Activated naive CD4-positive, alpha-beta T cell treated with anti-CD3 and anti-CD28 coated beads for 36 hours (primary cell): Measurements from ENCODE around the gene ACTG2. TPM values are rescaled to one million over a fixed set of nuclear protein-coding genes. Genes with fewer than 3 reads are reported as not detected.

Experiments used
- CTCF ChIA-PET: fragments of 350-600 bp; sonication (Branson Sonifier 250); formaldehyde crosslinking; loops from one replicate; lab custom pipeline; 2021; ENCODE audit warnings: antibody characterized with exemption; lab: Charles Lee
- DNase-seq: peaks from one replicate; pipeline ENCODE4 v3.0.0-alpha.2; 2020
- H3K27ac Mint-ChIP-seq: one replicate; pipeline ENCODE4 v1.8.0; 2021; ENCODE audit warnings: mild to moderate bottlenecking, mixed read lengths
- H3K27me3 Mint-ChIP-seq: one replicate; pipeline ENCODE4 v1.8.0; 2021; ENCODE audit warnings: low read depth, mixed read lengths
- H3K36me3 Mint-ChIP-seq: one replicate; pipeline ENCODE4 v1.8.0; 2021; ENCODE audit warnings: low read depth, mixed read lengths
- H3K4me1 Mint-ChIP-seq: one replicate; pipeline ENCODE4 v1.8.0; 2021; ENCODE audit warnings: low read depth, mixed read lengths
- H3K4me3 Mint-ChIP-seq: one replicate; pipeline ENCODE4 v1.8.0; 2021; ENCODE audit warnings: mild to moderate bottlenecking, moderate library complexity, mixed read lengths
- H3K9me3 Mint-ChIP-seq: one replicate; pipeline ENCODE4 v1.8.0; 2021; ENCODE audit warnings: mixed read lengths
- intact Hi-C: fragments of 100-400 bp; cut with micrococcal nuclease; formaldehyde crosslinking; loops from one replicate; pipeline ENCODE4 v1.15.1; 2023
- total RNA-seq, 2 experiments: library from RNA; stranded (reverse); gene quantifications; one replicate each; pipeline ENCODE4 v1.2.3, GENCODE V29; 2021

ACTG2 gene
- total RNA-seq, 2 experiments from 2014 or later = not detected

DNA sequence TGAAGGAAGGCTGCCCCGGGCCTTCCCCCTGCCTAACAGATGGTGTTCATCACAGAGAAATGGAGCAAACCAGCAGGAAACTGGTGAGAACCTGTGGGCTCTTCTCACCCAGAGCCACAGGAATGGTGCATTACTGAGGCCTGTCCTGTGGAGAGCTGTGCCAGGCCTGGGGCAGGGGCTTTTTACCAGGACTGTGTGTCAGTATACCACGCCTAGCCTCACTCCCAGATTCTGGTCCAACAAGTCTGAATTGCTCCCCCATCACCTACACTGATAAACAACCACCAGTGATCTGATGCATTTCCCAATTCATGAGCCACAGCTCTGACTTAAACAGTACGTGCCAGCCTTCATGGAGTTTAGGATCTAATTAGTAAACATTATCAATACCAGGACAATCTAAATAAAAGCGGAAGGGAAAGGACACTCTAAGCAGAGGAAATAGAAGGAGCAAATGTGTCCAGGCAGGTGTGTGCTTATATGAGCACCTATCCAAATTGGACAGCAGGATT, 24.9 kb downstream of the ACTG2 start:
- H3K27me3 Mint-ChIP-seq = no peaks in the 10 kb centered on the region
- no peak overlapping the region for H3K27ac Mint-ChIP-seq
- no peaks in the 10 kb centered on the region for H3K4me1 Mint-ChIP-seq
- no peak for DNase-seq
- no peaks in the 10 kb centered on the region for H3K9me3 Mint-ChIP-seq
- CTCF ChIA-PET = interaction anchor here (1.6 to 2.8 kb wide), 2 partner anchors 10 to 70 kb away, joined by 3 to 8 read pairs; no protein-coding TSS in a partner anchor
- no peaks in the 10 kb centered on the region for H3K36me3 Mint-ChIP-seq
- intact Hi-C loops = no loop called here
- no peak overlapping the region for H3K4me3 Mint-ChIP-seq

DNA sequence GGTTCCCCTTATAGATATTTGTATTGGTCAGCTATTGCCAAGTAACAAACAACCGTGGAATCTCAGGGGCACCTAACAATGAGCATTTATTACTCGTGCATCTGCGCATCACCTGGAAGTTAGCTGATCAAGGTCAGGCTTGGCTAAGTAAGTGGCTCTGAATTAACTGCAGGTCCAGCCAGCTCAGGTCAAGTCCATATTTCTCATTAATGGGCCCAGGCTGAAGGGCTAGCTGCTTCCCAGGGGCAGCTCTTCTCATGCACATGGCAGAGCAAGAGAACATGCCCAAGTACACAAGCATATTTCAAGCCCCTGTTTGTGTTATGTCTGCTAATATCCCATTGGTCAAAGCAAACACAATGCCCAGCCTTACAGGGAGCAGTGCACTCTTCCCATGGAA, 26.0 kb downstream of the ACTG2 start:
- Mint-ChIP-seq H3K9me3 (no peaks in the 10 kb centered on the region), H3K36me3 (no peaks in the 10 kb centered on the region), H3K27ac (no peak overlapping the region), H3K4me3 (no peak overlapping the region), H3K4me1 (no peaks in the 10 kb centered on the region), H3K27me3 (no peaks in the 10 kb centered on the region)
- CTCF ChIA-PET = interaction anchor here (1.2 kb wide), 1 partner anchor 95 kb away, joined by 4 read pairs; no protein-coding TSS in a partner anchor
- intact Hi-C loops = no loop called here
- DNase-seq = no peak

DNA sequence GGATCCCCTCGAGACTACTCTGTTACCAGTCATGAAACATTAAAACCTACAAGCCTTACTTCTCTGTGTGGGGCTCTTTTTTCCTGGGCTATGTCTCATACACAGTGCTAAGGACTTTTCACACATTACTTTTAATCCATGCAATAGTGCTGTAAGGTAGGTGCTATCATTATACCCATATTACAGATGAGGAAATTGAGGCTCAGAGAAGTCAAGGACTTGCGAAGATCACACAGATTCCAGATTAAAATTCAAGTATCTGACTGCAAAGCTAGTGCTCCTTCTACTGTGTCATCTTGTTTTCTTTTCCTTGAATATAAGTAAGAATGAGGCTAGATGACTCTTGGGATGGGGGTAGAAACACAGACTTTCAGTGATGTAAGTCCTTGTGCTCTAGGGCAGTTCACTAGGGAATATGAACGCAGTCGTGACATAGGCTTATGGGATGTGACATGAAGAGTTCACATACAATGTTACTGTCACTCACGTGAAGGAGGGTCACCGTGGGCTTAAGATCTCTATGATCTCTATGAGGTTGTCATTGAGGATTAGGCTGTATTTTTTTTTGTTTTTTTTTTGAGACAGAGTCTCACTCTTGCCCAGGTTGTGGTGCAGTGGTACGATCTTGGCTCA, 26.9 kb downstream of the ACTG2 start:
- Mint-ChIP-seq H3K27ac (no peak overlapping the region), H3K27me3 (no peaks in the 10 kb centered on the region), H3K4me1 (no peaks in the 10 kb centered on the region), H3K36me3 (no peaks in the 10 kb centered on the region), H3K4me3 (no peak overlapping the region), H3K9me3 (no peaks in the 10 kb centered on the region)
- intact Hi-C loops = no loop called here
- DNase-seq = no peak
- CTCF ChIA-PET = no interaction called here

DNA sequence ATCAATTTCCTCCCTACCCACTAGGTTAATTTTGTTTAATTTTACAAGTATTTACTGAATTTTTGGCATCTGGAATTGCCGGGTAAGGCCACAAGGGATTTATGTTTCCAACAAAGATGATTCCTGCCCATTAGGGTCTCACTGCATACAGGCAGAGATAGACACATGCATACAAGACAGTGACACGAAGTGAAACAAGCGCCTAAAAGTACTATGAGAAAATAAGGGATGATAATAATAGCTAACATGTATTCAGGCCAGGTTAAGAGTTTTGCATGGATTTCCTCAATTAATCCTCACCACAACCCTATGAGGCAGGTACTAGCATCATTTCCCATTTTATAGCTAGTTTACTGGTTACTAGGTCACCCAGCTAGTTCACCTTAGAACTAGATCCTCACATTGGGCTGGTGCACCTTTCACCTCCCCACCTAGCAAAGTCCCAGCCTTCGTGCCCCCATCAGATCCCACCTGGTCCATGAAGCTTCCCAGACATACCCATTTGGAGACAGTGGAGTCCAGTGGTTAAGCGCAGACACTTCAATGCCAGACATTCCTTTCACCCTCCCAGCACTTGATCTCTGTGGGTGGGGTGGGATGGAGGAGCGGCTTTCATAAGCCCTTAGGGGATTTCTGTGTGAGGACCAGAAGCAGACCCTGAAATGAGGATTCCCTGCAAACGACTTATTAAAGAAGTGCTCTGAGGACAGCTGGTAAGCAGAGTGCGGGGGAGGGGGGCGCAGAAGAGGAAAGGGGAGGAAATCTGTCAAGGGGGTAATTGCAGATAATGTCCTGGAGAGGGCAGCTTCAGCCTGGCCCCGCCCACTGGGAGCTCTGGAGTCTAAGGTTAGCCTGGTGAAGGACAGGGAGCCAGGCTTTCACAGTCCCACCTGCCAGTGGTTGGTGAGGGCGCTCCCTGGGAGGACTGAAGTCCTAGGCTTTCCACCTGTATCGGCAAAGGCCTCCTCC, 28.1 kb downstream of the ACTG2 start:
- intact Hi-C loops = loop anchor here (1.0 kb wide), 1 partner anchor 66 kb away; no protein-coding TSS in a partner anchor
- H3K4me3 Mint-ChIP-seq = no peak overlapping the region
- peaks cover 5% of the 10 kb centered on the region for H3K4me1 Mint-ChIP-seq
- H3K27ac Mint-ChIP-seq = no peak overlapping the region
- DNase-seq = peak; percentile 71
- no peaks in the 10 kb centered on the region for H3K9me3 Mint-ChIP-seq
- H3K27me3 Mint-ChIP-seq = no peaks in the 10 kb centered on the region
- H3K36me3 Mint-ChIP-seq = no peaks in the 10 kb centered on the region
- CTCF ChIA-PET = interaction anchor here (0.6 to 2.7 kb wide), 8 partner anchors 9 to 334 kb away, joined by 3 to 8 read pairs (median 4); no protein-coding TSS in a partner anchor

DNA sequence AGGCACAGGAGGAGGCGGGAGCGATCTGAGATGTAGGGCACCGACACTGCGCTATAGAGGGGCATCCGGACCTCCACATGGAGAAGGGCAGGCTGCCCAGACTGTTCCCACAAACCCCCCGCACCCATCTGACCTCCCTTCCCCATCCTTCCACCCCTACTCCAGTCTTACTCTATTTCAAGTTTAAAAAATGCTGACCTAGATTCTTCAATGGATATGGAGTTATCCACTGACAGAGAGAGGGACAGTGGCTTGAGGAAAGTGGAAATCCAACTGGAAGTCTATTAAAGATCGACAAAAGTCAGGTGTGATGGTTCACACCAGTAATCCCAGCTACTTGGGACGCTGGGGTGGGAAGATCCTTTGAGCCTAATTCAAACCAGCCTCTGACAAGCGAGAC, 28.8 kb downstream of the ACTG2 start:
- H3K4me3 Mint-ChIP-seq = no peak overlapping the region
- no peak overlapping the region for H3K27ac Mint-ChIP-seq
- intact Hi-C loops = loop anchor here (1.0 kb wide), 1 partner anchor 66 kb away; no protein-coding TSS in a partner anchor
- peaks cover 10% of the 10 kb centered on the region for H3K4me1 Mint-ChIP-seq
- CTCF ChIA-PET = interaction anchor here (0.7 to 2.7 kb wide), 5 partner anchors 8 to 333 kb away, joined by 3 to 8 read pairs (median 3); no protein-coding TSS in a partner anchor
- H3K36me3 Mint-ChIP-seq = no peaks in the 10 kb centered on the region
- no peak for DNase-seq
- no peaks in the 10 kb centered on the region for H3K9me3 Mint-ChIP-seq
- no peaks in the 10 kb centered on the region for H3K27me3 Mint-ChIP-seq

DNA sequence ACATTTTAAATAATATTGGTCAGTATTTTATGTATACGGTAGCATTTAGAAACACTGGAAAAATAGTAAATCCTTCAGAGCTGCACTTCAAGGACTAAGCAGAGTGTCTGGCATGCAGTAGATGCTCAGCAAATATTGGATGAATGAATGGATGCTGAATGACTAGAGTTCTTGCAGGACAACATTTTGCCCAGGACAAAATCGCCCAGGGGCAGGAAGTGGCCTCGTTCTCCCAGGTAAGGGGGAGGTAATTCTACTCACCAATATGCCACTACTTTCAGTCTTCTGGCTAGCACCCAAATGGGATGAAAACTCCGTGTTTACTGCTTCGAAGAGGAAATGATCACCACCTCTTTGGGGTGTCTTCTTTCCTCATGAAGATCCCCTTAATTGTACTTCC, 29.9 kb downstream of the ACTG2 start:
- intact Hi-C loops = no loop called here
- Mint-ChIP-seq H3K9me3 (no peaks in the 10 kb centered on the region), H3K36me3 (no peaks in the 10 kb centered on the region), H3K4me3 (no peak overlapping the region), H3K27me3 (no peaks in the 10 kb centered on the region), H3K27ac (no peak overlapping the region), H3K4me1 (peaks cover 10% of the 10 kb centered on the region)
- CTCF ChIA-PET = interaction anchor here (1.0 to 2.7 kb wide), 3 partner anchors 65 to 118 kb away, joined by 3 to 8 read pairs (median 4); no protein-coding TSS in a partner anchor
- DNase-seq = no peak

DNA sequence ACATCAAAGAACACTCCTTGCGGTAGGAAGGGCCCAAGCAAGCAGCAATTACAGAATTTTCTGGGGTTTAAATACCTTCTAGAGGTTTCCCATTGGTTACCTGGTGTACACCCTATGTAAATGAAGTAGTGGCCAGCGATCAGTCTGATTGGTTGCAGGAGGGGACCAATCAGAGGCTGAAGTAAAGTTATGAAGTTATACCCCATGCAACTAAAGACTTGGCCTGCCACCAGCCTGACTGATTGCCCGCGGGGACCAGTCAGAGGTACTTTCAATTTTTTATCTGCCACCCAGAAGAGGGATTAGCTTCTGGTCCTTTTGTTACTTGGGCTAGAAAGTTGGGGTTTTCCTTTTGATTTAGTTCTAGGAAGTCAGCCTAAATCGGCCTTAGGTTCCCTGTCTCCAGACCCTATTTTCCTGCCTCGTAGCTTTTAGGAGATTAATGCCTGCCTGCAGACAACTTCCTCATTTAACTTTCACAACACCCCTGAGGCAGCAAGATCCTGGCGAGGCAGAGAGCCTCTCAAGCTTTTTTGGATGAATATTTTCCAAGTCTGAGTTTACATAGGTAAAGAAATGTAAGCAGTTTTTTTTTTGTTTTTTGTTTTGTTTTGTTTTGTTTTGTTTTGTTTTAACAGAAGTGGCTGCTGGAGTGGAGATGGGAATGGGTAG, 32.4 kb downstream of the ACTG2 start:
- no peak overlapping the region for H3K4me3 Mint-ChIP-seq
- peaks cover 6% of the 10 kb centered on the region for H3K36me3 Mint-ChIP-seq
- peak overlapping the region; percentile 22 for H3K27ac Mint-ChIP-seq
- CTCF ChIA-PET = interaction anchor here (0.8 kb wide), 2 partner anchors 97 to 196 kb away, joined by 3 read pairs; partner anchors contain the start of gene STAMBP
- intact Hi-C loops = loop anchor here (5.0 kb wide), 3 partner anchors 532 to 1037 kb away; partner anchors contain the start of genes ALMS1, INO80B and WBP1
- no peaks in the 10 kb centered on the region for H3K9me3 Mint-ChIP-seq
- no peak for DNase-seq
- H3K4me1 Mint-ChIP-seq = peaks cover 34% of the 10 kb centered on the region
- no peaks in the 10 kb centered on the region for H3K27me3 Mint-ChIP-seq

DNA sequence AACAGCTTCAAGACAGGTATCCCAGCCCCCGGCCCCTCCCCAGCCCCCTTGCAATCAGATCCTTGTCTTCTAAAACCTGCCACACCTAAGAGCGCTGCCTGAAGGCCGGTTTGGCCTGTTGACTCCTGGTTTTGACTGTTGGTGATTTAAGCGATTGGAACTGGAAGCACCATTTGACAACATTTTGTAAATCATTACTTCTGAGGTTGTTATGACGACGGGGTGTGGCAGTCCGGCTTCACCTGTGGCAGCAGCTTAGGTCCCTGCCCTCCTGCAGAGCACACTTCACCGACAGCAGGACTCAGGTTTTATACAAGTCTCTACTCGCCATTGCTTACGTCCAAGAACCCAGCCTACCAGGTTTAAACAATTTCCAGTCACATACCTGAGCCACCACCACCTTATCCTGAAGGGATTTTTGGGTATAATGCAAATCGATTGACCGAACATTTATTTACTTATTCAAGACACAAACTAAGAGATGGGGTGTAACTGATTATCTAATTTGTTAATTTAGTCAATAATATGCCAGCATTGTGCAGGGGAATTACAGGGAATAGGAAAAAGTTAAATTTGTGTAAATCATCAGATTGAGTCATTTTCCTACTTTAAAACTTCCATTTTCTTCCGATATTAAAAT, 33.2 kb downstream of the ACTG2 start:
- intact Hi-C loops = loop anchor here (1.0 to 5.0 kb wide), 11 partner anchors 30 to 1036 kb away; partner anchors contain the start of genes ALMS1, BOLA3, INO80B and TPRKB
- peak overlapping the region; percentile 69 for H3K4me3 Mint-ChIP-seq
- peak overlapping the region; percentile 91 for H3K27ac Mint-ChIP-seq
- H3K36me3 Mint-ChIP-seq = peaks cover 7% of the 10 kb centered on the region
- CTCF ChIA-PET = no interaction called here
- H3K4me1 Mint-ChIP-seq = peaks cover 37% of the 10 kb centered on the region
- no peaks in the 10 kb centered on the region for H3K9me3 Mint-ChIP-seq
- H3K27me3 Mint-ChIP-seq = no peaks in the 10 kb centered on the region
- DNase-seq = no peak

DNA sequence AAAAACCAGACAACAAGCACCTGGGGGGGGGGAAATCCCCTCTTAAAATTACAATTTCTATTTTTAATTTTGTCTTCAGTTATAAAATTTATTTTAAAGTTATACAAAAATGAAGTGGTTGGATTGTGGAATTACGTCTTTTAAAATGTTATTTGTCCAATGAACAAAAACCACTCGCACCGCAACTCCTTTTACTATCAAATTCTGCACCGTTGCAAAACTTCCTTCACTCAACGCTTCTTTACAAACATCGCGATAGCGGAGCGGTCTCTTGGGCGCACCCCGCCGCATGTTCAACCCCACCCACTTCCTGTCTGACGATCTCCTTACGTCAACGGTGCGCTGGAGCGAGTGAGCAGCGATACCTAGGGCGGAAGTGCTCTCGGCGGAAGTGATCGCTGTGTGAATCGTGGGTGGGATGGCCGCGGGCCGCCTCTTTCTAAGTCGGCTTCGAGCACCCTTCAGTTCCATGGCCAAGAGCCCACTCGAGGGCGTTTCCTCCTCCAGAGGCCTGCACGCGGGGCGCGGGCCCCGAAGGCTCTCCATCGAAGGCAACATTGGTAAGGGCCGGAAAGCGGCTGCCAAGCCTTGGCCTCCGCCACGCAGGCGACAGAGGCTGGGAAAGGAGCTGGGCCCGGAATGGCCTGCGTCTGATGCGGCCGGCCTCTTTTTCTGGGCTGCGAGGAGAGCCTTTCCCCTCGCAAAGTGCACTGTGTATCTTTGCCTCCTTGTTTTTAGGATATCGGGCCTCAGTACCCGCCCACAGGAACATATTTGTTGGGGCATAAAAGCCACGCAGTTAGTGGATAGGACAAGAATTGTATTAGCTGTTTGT, 33.9 kb downstream of the ACTG2 start, which contains the start of gene DGUOK:
Gene DGUOK, plus strand, starts transcription at position 388 of the 835 bp plus-strand sequence. Its CDS starts 31 bp downstream, at position 419.
- DNase-seq = peak; percentile 99
- CTCF ChIA-PET = interaction anchor here (0.6 kb wide), 2 partner anchors 212 to 252 kb away, joined by 4 to 5 read pairs; no protein-coding TSS in a partner anchor
- Mint-ChIP-seq H3K4me3 (peak within 1 kb of the TSS; percentile 87), H3K9me3 (no peaks in the 10 kb centered on the region), H3K27ac (peak within 1 kb of the TSS; percentile 94), H3K27me3 (no peaks in the 10 kb centered on the region), H3K4me1 (peaks cover 44% of the 10 kb centered on the region), H3K36me3 (peaks cover 10% of the 10 kb centered on the region)
- intact Hi-C loops = loop anchor here (1.0 to 5.0 kb wide), 11 partner anchors 30 to 1036 kb away; partner anchors contain the start of genes ALMS1, BOLA3, INO80B and TPRKB

DNA sequence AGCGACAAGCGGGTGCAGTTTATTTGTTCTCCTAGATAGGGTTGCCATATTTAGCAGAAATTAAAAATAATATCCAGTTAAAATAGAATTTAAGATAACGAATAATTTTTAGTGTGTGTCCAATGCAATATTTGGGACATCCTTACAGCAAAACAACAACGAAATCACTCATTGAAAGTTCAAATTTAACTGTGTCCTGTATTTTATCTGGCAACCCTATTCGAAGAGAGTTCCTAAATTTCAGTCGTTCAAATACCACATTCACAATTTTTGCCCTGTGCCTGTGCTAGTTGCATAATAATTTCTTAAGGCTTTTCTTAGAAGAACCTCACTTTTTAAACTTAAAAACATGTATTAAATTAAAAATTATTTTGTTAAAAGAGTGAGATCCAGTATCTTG, 34.5 kb downstream of the ACTG2 start:
- Mint-ChIP-seq H3K4me3 (peak overlapping the region; percentile 87), H3K36me3 (peaks cover 10% of the 10 kb centered on the region), H3K9me3 (no peaks in the 10 kb centered on the region), H3K27me3 (no peaks in the 10 kb centered on the region), H3K4me1 (peaks cover 51% of the 10 kb centered on the region), H3K27ac (peak overlapping the region; percentile 94)
- intact Hi-C loops = loop anchor here (5.0 kb wide), 3 partner anchors 530 to 1035 kb away; partner anchors contain the start of genes ALMS1, INO80B and WBP1
- CTCF ChIA-PET = interaction anchor here (0.6 kb wide), 2 partner anchors 213 to 252 kb away, joined by 4 to 5 read pairs; no protein-coding TSS in a partner anchor
- DNase-seq = no peak
